GM12878 (cell line): Measurements from ENCODE around the gene ANP32A. TPM values are rescaled to one million over a fixed set of nuclear protein-coding genes. Genes with fewer than 3 reads are reported as not detected.

Experiments
- ATAC-seq: fragments of 200-7000 bp; cut with Tn5 transposase; 3 replicates; pipeline ENCODE4 v1.9.1; 2020; ENCODE audit warnings: mild to moderate bottlenecking, moderate library complexity
- BruUV-seq: library from RNA; stranded (reverse); fragments of 400-500 nt; replicated peaks from 2 replicates; lab custom pipeline; 2021; lab: Mats Ljungman, UMichigan
- CTCF ChIA-PET: fragments of 300-600 bp; sonication (Branson Sonifier 250); formaldehyde crosslinking; extraction: SDS; loops from one replicate; lab custom pipeline; 2021; ENCODE audit warnings: inconsistent platforms; lab: Yijun Ruan, JAX
- POLR2A ChIA-PET: fragments of 350-600 bp; formaldehyde crosslinking; extraction: SDS; loops from one replicate; lab custom pipeline; 2021; ENCODE audit warnings: inconsistent platforms; lab: Charles Lee
- RAD21 ChIA-PET: fragments of 300-600 bp; sonication (Branson Sonifier 250); formaldehyde crosslinking; loops from one replicate; lab custom pipeline; 2023; ENCODE audit warnings: antibody characterized with exemption; ENCODE audit not compliant: unreplicated experiment; lab: Charles Lee
- SMC1A ChIA-PET: fragments of 300-600 bp; sonication (Branson Sonifier 250); formaldehyde crosslinking; loops from one replicate; lab custom pipeline; 2023; ENCODE audit not compliant: unreplicated experiment, uncharacterized antibody; lab: Charles Lee
- DNase-seq: peaks from one replicate; pipeline ENCODE4 v3.0.0-alpha.2; 2011; ENCODE audit warnings: low read depth, low spot score
- FAIRE-seq: peaks from 3 replicates; lab custom pipeline; 2011; peaks lifted over from hg19 to GRCh38; lab: Jason Lieb, UNC
- H2AFZ ChIP-seq: 2 replicates; pipeline ENCODE4 v1.6.0; 2011; ENCODE audit warnings: low read depth, low read length, control low read depth; ENCODE audit not compliant: control insufficient read depth
- H3K27ac ChIP-seq: 2 replicates; pipeline ENCODE4 v1.5.1; 2011; ENCODE audit warnings: control low read depth; ENCODE audit not compliant: control insufficient read depth, insufficient read depth
- H3K27me3 ChIP-seq, 2 experiments: replicated peaks in 1 of 2; 2 replicates each; pipeline versions ENCODE4 v1.6.0 to v1.6.1; 2011; ENCODE audit warnings: low read length in 1 of 2; ENCODE audit not compliant: control insufficient read depth in 2 of 2, insufficient read depth in 2 of 2
- H3K36me3 ChIP-seq, 2 experiments: 2 replicates each; pipeline ENCODE4 v1.5.1; 2011; ENCODE audit warnings: low read length in 1 of 2; ENCODE audit not compliant: control insufficient read depth in 2 of 2, insufficient read depth in 2 of 2
- H3K4me1 ChIP-seq: 2 replicates; pipeline ENCODE4 v1.6.1; 2011; ENCODE audit warnings: mild to moderate bottlenecking, low read length, moderate library complexity, mixed read lengths; ENCODE audit not compliant: control insufficient read depth, insufficient read depth
- H3K4me2 ChIP-seq: 2 replicates; pipeline ENCODE4 v1.6.0; 2011; ENCODE audit warnings: control low read depth; ENCODE audit not compliant: control insufficient read depth, insufficient read depth
- H3K4me3 ChIP-seq: fragments of 200-600 bp; sonication (generic); 2 replicates; pipeline ENCODE4 v1.5.1; 2016
- H3K79me2 ChIP-seq: 2 replicates; pipeline ENCODE4 v1.6.0; 2011; ENCODE audit warnings: low read length; ENCODE audit not compliant: control insufficient read depth, insufficient read depth
- H3K9ac ChIP-seq: 2 replicates; pipeline ENCODE4 v1.8.0; 2011; ENCODE audit warnings: low read length, control low read depth, mixed read lengths; ENCODE audit not compliant: control insufficient read depth, insufficient read depth
- H3K9me3 ChIP-seq: replicated peaks from 3 replicates; pipeline ENCODE4 v1.5.1; 2011; ENCODE audit warnings: mild to moderate bottlenecking, low read length; ENCODE audit not compliant: control insufficient read depth, insufficient read depth
- H4K20me1 ChIP-seq: 2 replicates; pipeline ENCODE4 v1.6.0; 2011; ENCODE audit not compliant: control insufficient read depth, insufficient read depth
- CHD1 ChIP-seq: IDR thresholded peaks from 2 replicates; pipeline ENCODE4 v1.6.1; 2012; ENCODE audit warnings: low read depth, low read length, improper control_type of control experiment
- GABPA ChIP-seq: IDR thresholded peaks from 2 replicates; pipeline ENCODE4 v1.6.1; 2014; ENCODE audit warnings: antibody characterized with exemption, low read depth, mild to moderate bottlenecking, inconsistent platforms
- KAT2A ChIP-seq: conservative IDR thresholded peaks from 2 replicates; pipeline ENCODE4 v1.6.1; 2011; ENCODE audit warnings: low read depth, low read length; ENCODE audit not compliant: control insufficient read depth
- KLF5 ChIP-seq: fragments of 450-650 bp; IDR thresholded peaks from 2 replicates; pipeline ENCODE4 v1.6.1; 2014; ENCODE audit warnings: mild to moderate bottlenecking; ENCODE audit not compliant: partially characterized antibody
- MTA3 ChIP-seq: IDR thresholded peaks from 2 replicates; pipeline ENCODE4 v1.6.1; 2012; ENCODE audit warnings: low read length, inconsistent platforms, borderline replicate concordance
- PAX5 ChIP-seq: IDR thresholded peaks from 2 replicates; pipeline ENCODE4 v1.6.1; 2011; ENCODE audit warnings: low read depth, low read length, borderline replicate concordance
- RUNX3 ChIP-seq: IDR thresholded peaks from 2 replicates; pipeline ENCODE4 v1.6.1; 2012; ENCODE audit warnings: low read length, inconsistent platforms
- SMAD5 ChIP-seq: IDR thresholded peaks from 2 replicates; pipeline ENCODE4 v1.6.1; 2016; ENCODE audit warnings: antibody characterized with exemption, low read depth
- TBL1XR1 ChIP-seq: IDR thresholded peaks from 2 replicates; pipeline ENCODE4 v1.6.1; 2012; ENCODE audit warnings: low read depth, low read length, improper control_type of control experiment
- TCF12 ChIP-seq: IDR thresholded peaks from 2 replicates; pipeline ENCODE4 v1.6.1; 2011; ENCODE audit warnings: low read depth, mild to moderate bottlenecking, low read length
- TCF7 ChIP-seq: IDR thresholded peaks from 2 replicates; pipeline ENCODE4 v1.6.1; 2014; ENCODE audit warnings: antibody characterized with exemption, borderline replicate concordance
- ZNF217 ChIP-seq: fragments of 450-650 bp; IDR thresholded peaks from 2 replicates; pipeline ENCODE4 v1.6.1; 2017; ENCODE audit warnings: antibody characterized with exemption, mild to moderate bottlenecking
- WGBS: methylation state at CpG from one replicate; pipeline ENCODE4 v1.1.6; 2016; ENCODE audit warnings: low lambda C conversion rate; ENCODE audit not compliant: insufficient replicate concordance, insufficient coverage; ENCODE audit errors: missing lambda C conversion rate; 5-methylcytosine and 5-hydroxymethylcytosine counted together
- in situ Hi-C: fragments of 300-500 bp; cut with MboI; formaldehyde crosslinking; loops from 9 replicates; pipeline ENCODE4 v1.14.3; 2018; ENCODE audit warnings: mixed read lengths
- intact Hi-C: fragments of 100-400 bp; cut with micrococcal nuclease; formaldehyde crosslinking; loops from one replicate; pipeline ENCODE4 v1.14.2; 2022; ENCODE audit not compliant: unreplicated experiment
- polyA plus RNA-seq, 11 experiments: library from polyadenylated mRNA; depleted of rRNA in 4 of 11; unstranded in 6 of 11; stranded (reverse) in 5 of 11; fragments of >200 nt; fragmentation: Nextera tagmentation in 4 of 11; fragmentation: Illumina TruSeq in 1 of 11; extraction: Ambion mirVana in 4 of 11; extraction: Trizol in 1 of 11; gene quantifications; 1 replicate in 1 of 11; 2 replicates in 10 of 11; pipeline versions ENCODE4 v1.2.1 to v1.2.3, GENCODE V29; 2011 to 2016; ENCODE audit warnings: inconsistent platforms in 2 of 11, missing spikeins in 2 of 11, low read depth in 1 of 11
- total RNA-seq, 4 experiments: library from RNA; depleted of rRNA in 3 of 4; stranded (reverse); fragments of >200 nt in 3 of 4; fragmentation: Illumina TruSeq in 1 of 4; extraction: Trizol in 1 of 4; gene quantifications; 2 replicates each; pipeline versions ENCODE4 v1.2.1 to v1.2.3, GENCODE V29; 2013 to 2021
- TF ChIP-seq, protein P1 (sequence below): fragments of 450-650 bp; IDR thresholded peaks from 2 replicates; pipeline ENCODE4 v1.6.1; 2016; ENCODE audit warnings: mild to moderate bottlenecking
- TF ChIP-seq, protein P2 (sequence below): fragments of 450-650 bp; IDR thresholded peaks from 2 replicates; pipeline ENCODE4 v1.6.1; 2017; ENCODE audit warnings: mild to moderate bottlenecking
- TF ChIP-seq, protein P3 (sequence below): fragments of 450-650 bp; IDR thresholded peaks from 2 replicates; pipeline ENCODE4 v1.6.1; 2017; ENCODE audit warnings: borderline replicate concordance

The ANP32A gene
- total and polyA plus RNA-seq, 10 of the 15 experiments (the other 5 are each of a cell fraction or from before 2014, with no cell fraction given), result 29.6 to 666 (median 234) TPM

DNA sequence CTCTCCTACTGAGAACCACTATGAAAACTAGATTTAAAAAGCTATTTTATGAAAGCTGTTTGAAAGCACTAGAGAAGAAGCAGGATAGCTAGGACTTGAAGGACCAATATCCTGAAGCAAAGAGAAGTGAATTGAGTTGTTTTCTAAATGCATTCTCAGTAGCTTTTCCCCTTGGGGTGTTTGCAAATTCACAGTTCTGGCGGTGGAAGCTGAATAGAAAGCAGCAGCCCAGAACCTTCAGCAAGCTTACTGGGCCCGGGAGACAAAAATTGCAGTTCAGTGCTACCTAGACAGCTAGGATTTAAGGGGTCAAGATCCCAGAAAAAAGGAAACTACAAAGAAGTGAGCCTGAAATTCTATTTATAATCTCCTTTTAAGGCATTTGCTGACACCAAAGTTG lies 31.3 kb upstream of the ANP32A start:
- ATAC-seq (no peak), DNase-seq (no peak), FAIRE-seq (no peak)
- H3K9me3 ChIP-seq, result no peaks in the 10 kb centered on the region
- no peaks in the 10 kb centered on the region for H3K4me1 ChIP-seq
- intact Hi-C loops (no loop called here), in situ Hi-C loops (no loop called here)
- ChIA-PET SMC1A (no interaction called here), CTCF (interaction anchor here (0.7 to 2.5 kb wide), 4 partner anchors 16 to 378 kb away, joined by 3 to 12 read pairs (median 4); no protein-coding TSS in a partner anchor), POLR2A (no interaction called here), RAD21 (no interaction called here)
- BruUV-seq, result no TSS peak
- H3K27me3 ChIP-seq, result peaks cover 0 to 2% of the 10 kb centered on the region in 2 experiments; a peak in 3 of 4 replicates
- H3K4me2 ChIP-seq, result no peak overlapping the region
- no peaks in the 10 kb centered on the region for H4K20me1 ChIP-seq
- WGBS, result 0% methylated on average over 2 of the region's 2 CpGs
- H3K4me3 ChIP-seq, result no peak overlapping the region
- H3K27ac ChIP-seq, result no peak overlapping the region
- H3K79me2 ChIP-seq, result no peaks in the 10 kb centered on the region
- H3K9ac ChIP-seq, result no peak overlapping the region
- no peaks in the 10 kb centered on the region for H3K36me3 ChIP-seq
- H2AFZ ChIP-seq, result no peak overlapping the region
- TF ChIP-seq TCF7 (no peak), RUNX3 (no peak), MTA3 (no peak), GABPA (no peak), PAX5 (no peak), ZNF217 (no peak), TCF12 (no peak), KAT2A (no peak), TBL1XR1 (no peak), SMAD5 (no peak), KLF5 (no peak), CHD1 (no peak)
- TF ChIP-seq, protein P1, sequence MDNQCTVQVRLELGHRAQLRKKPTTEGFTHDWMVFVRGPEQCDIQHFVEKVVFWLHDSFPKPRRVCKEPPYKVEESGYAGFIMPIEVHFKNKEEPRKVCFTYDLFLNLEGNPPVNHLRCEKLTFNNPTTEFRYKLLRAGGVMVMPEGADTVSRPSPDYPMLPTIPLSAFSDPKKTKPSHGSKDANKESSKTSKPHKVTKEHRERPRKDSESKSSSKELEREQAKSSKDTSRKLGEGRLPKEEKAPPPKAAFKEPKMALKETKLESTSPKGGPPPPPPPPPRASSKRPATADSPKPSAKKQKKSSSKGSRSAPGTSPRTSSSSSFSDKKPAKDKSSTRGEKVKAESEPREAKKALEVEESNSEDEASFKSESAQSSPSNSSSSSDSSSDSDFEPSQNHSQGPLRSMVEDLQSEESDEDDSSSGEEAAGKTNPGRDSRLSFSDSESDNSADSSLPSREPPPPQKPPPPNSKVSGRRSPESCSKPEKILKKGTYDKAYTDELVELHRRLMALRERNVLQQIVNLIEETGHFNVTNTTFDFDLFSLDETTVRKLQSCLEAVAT, result no peak
- TF ChIP-seq, protein P2, sequence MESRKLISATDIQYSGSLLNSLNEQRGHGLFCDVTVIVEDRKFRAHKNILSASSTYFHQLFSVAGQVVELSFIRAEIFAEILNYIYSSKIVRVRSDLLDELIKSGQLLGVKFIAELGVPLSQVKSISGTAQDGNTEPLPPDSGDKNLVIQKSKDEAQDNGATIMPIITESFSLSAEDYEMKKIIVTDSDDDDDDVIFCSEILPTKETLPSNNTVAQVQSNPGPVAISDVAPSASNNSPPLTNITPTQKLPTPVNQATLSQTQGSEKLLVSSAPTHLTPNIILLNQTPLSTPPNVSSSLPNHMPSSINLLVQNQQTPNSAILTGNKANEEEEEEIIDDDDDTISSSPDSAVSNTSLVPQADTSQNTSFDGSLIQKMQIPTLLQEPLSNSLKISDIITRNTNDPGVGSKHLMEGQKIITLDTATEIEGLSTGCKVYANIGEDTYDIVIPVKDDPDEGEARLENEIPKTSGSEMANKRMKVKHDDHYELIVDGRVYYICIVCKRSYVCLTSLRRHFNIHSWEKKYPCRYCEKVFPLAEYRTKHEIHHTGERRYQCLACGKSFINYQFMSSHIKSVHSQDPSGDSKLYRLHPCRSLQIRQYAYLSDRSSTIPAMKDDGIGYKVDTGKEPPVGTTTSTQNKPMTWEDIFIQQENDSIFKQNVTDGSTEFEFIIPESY, result no peak
- TF ChIP-seq, protein P3, sequence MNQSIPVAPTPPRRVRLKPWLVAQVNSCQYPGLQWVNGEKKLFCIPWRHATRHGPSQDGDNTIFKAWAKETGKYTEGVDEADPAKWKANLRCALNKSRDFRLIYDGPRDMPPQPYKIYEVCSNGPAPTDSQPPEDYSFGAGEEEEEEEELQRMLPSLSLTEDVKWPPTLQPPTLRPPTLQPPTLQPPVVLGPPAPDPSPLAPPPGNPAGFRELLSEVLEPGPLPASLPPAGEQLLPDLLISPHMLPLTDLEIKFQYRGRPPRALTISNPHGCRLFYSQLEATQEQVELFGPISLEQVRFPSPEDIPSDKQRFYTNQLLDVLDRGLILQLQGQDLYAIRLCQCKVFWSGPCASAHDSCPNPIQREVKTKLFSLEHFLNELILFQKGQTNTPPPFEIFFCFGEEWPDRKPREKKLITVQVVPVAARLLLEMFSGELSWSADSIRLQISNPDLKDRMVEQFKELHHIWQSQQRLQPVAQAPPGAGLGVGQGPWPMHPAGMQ, result no peak
